Frontal cortex (tissue), 1 donor: ENCODE results near the gene HRH3. TPM values are rescaled to one million over a fixed set of nuclear protein-coding genes. Genes with fewer than 3 reads are reported as not detected.

ENCODE experiments used
- total RNA-seq: library from RNA; depleted of rRNA; stranded (reverse); fragments of >200 nt; gene quantifications from one replicate; pipeline ENCODE4 v1.2.3, GENCODE V29; 2014

HRH3 gene
- total RNA-seq, 1 donor from 2014 or later, result 0.82 TPM

Other genes starting within 250 kb of the HRH3 start
- gene TAF4, start 154.4 kb downstream of the HRH3 start, total RNA-seq, result 6.5 TPM
- gene LSM14B, start 97.8 kb downstream of the HRH3 start, total RNA-seq, result 97.8 TPM
- gene PSMA7, start 76.9 kb downstream of the HRH3 start, total RNA-seq, result 124 TPM
- gene SS18L1, start 76.5 kb downstream of the HRH3 start, total RNA-seq, result 86.0 TPM
- 17.5 TPM for gene MTG2, start 37.2 kb downstream of the HRH3 start, total RNA-seq
- gene OSBPL2, start 18.2 kb upstream of the HRH3 start, total RNA-seq, result 42.4 TPM
- 41.2 TPM for gene ADRM1, start 82.7 kb upstream of the HRH3 start, total RNA-seq
- gene LAMA5, start 147.0 kb upstream of the HRH3 start, total RNA-seq, result 11.4 TPM
- gene RPS21, start 166.8 kb upstream of the HRH3 start, total RNA-seq, result 821 TPM
- gene CABLES2, start 187.0 kb upstream of the HRH3 start, total RNA-seq, result 2.9 TPM
- gene RBBP8NL, start 207.3 kb upstream of the HRH3 start, total RNA-seq, result not detected